Stimulated activated CD4-positive, alpha-beta T cell treated with anti-CD3 and anti-CD28 coated beads, Interleukin-12 subunit alpha, Interleukin-12 subunit beta, amount 100 ng/mL, for 48 hours (primary cell): ENCODE results near the gene BZW2.

Experiments
- DNase-seq, 3 donors: peaks; one replicate each; pipeline ENCODE4 v3.0.0-alpha.2; 2020; ENCODE audit warnings: low read depth in 2 of 3, low spot score in 1 of 3

The BZW2 gene

DNA sequence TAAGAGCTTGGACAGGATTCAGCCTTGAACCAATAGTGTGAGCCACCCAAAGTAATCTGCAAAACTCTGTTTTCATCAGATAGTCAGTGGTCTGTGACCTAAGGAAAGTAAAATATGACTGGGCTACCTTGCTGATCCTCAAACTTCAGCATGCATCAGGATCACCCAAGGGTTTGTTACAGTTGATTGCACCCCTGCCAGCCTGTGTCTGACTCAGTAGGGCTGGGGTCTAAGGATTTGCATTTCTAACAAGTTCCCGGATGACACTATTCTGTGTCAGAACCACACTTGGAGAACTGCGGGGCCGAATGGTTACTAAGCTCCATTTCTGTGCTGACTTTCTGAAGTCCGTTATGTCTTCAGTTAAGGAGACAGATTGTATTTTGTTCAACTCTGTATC, 66.9 kb downstream of the BZW2 start:
- DNase-seq = peak in 2 of 3 donors; percentile 3 to 26

DNA sequence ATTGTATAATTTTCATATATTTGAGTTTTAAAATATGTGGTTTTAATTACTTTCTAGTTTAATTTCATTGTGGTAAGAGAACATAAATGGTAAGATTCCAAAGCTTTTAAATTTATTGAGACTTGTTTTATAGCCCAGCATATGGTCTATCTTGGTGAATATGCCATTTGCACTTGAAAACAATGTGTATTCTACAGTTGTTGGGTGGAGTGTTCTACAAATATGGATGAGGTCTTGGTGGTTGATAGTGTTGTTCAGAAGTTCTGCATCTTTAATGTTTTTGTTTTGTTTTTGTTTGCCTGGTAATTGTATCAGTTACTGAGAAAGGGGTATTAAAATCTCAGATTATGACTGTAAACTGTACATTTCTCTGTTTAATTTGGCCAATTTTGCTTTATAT, 69.9 kb downstream of the BZW2 start:
- DNase-seq = no peak

DNA sequence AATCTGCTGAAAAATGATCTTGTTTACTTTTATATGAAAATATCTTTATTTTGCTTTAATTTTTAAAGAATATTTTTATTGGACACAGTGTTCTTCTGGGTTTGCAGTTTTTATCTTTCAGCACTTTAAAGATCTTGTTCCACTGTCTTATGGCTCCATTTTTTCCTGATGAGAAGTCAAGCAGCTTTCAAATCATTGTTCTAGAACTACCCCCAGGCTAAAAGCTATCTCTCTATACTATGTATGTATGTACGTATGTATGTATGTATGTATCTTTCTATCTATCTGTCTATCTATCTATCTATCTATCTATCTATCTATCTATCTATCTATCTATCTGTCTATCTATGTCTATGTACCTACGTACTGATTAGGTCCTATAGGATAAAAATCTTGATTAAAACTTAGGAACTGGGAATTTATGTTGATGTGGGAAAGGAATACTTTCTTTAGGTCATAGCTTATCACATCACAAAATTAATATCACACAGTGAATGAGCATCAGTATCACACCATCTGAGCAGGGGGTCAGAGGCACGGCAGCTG, 72.2 kb downstream of the BZW2 start:
- no peak for DNase-seq

DNA sequence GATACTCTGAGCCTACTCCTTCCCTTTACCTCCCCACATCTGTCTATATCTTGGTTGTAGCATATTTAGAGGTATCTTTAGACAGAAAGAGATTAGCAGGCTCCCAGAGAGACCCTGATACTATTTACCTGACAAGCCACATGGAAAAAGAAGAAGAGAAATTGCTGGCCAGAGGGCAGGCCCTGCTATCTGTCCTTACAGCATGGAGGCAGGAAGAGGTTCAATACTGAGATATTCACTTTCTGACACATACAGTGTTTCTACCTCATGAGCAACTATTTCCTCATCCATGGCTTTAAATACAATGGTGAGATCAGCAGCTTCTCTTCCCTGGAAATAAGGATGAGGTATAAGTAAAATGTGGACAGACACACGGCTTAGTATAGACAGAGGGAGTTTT, 73.7 kb downstream of the BZW2 start:
- DNase-seq = no peak

DNA sequence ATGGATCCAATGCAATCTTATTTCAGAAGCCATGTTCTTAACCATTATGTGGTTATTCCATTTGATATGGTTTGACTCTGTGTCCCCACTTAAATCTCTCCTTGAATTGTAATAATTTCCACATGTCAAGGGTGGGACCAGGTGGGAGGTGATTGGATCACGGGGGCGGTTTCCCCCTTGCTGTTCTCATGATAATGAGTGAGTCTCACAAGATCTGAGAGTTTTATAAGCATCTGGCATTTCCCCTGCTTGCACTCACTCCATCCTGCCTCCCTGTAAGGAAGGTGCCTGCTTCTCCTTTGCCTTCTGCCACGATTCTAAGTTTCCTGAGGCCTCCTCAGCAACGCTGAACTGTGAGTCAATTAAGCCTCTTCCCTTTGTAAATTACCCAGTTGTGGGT, 75.6 kb downstream of the BZW2 start:
- DNase-seq = peak in 2 of 3 donors; percentile 9 to 10

DNA sequence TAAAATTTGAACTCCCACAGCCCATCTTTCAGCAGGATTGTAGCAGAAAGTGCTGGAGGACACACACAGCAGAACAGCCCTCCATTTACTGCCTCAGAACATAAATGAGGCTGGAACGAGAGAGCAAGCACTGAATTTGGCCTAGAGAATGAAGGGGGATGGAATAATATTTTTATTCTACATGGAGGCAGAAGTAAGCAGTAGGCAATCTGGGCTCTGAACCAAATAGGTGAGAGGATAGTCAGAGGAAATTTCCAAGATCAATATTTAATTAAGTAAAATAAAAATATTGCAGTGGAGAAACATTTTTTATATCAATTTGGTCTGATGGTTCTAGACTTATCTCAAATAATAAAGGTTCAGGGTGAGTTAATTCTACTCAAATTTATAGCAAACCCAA, 78.4 kb downstream of the BZW2 start:
- no peak for DNase-seq

DNA sequence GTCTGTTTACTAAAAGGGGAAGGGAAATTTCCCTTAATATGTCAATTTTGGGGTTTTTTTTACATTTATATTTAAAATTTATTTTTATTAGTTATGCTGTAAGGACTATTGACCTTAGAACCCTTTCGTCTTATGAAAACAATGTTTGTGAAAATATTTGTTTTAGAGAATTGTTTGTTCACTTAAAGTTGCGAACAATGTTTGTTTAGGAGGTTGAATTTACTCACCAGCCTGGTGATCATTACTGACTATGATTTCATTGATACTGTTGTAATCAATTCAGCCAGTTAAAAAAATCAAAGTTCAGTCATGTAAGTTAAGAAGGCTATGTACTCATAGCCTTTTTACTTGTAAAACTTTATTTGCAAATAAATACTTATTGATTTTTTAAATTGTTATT, 80.2 kb downstream of the BZW2 start:
- no peak for DNase-seq

DNA sequence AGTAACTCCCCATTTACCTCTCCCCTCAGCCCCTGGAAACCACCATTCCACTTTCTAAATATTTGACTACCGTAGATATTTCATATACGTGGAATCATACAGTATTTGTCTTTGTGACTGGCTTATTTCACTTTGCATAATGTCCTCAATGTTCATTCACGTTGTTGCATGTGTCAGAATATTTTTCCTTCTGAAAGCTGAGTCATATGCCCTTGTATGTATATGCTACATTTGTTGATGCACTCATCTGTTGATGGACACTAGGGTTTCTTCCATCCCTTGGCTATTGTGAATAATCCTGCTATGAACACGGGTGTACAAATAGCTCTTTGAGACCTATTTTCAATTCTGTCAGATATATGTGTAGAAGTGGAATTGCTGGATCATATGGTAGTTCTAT, 81.8 kb downstream of the BZW2 start:
- DNase-seq = no peak

DNA sequence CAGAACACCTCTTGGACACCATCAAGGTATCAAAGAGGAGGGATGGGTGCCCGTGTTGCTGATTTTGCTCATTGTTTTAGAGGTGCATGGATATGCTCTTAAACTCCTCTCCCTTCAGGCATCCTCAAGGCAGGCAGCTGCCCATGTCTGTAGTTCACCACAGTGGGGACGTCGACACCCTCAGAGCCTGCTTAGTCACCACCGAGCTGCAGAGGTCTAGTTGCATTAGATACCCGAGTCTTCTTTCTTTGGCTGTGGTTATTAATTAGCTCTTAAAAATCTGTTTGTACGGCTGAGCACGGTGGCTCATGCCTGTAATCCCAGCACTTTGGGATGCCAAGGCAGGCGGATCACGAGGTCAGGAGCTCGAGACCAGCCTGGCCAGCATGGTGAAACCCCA, 82.8 kb downstream of the BZW2 start:
- DNase-seq = no peak

DNA sequence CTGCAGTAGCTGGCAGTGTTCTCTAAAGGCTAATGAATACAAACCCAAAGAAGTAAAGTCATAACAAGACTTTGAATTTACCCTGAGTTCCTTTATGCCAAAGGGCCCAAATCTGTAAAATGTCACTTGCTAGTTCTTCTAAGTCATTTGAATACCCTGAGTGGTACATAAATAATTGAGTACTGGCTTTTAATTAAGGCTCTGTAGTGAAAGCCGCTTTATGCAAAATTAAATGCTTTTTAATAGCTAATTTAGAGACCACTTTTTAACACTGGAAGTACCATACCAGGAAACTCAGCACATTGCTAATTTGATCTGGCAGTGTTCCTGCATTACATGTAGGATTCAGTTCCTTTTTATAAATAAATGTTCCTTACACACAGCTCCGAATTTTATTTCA, 83.6 kb downstream of the BZW2 start:
- no peak for DNase-seq

DNA sequence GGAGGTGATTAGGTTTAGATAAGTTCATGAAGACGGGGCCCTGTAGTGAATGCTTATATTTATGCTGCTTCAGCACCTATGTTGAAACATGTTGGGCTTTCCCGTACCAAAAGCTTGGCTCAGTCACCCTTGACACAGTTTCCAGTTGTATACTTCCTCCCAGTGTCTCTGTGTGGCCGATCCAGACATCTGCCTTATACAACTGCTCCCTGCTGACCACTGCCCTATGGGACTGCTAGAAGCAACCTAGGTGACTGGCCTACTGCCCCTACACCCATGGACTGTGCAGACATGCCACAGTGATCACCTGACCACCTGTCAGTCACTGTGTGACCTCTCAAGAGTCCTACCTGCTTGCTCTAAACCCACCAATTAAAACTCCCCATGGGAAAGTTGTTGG, 85.0 kb downstream of the BZW2 start:
- DNase-seq = no peak

DNA sequence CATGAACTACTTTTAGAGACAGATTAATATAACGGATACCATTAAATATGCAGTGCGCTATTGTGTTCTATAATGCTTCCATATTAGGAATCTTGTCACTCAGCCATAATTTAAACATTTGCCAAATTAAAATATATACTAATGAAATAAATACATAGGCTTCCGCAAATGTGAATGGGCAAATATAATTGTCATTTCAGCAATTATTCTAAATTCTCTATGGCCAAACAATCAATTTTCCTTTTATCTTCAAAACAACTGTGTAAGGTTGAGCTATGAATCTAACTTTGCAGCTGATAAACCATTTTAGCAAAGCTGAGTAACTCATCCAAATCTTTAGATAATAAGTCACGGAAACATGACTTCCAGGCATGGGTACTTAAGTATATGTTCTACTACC, 86.8 kb downstream of the BZW2 start:
- DNase-seq = no peak

DNA sequence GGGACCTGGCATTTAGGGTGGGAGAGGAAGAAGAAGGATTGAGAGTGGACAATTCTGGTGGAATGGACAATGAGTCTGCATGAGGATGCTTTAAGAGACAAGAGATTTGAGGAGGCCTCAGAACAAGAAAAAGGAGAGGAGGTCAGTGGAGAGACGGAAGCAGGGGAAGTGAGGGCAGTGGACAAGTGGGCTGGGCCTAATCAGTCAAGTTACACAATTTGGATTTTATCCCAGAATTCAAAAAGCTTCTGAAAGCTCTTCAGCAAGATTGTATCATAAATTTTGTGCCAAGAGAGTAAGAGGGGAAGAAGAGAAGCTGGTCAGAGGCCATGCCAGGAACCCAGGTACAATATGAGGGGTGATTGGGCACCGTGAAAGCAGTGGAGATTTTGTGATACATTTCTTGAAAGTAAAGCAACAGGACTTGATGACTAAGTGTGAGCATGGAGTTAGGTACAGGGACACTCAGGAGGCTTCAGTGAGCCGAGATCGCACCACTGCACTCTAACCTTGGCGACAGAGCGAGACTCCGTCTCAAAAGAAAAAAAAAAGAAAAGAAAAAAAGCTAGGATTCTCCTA, 88.3 kb downstream of the BZW2 start:
- DNase-seq = no peak

DNA sequence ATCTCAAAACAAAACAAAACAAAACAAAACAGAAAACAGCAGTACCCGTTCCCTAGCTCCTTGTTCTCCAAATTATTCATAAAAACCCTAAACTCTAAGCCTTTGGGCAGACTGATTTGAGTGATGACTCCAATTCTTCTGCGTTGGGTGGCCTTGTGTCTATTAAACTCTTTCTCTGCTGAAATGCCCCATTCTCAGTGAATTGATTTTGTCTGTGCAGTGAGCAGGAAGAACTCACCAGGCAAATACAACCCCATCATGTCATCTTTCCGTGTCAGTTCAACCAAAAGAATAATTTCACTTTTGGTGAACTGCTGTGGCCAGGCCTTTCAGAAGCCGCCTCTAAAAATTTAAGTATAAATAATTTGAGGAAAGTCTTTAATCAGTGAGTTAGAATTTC, 89.0 kb downstream of the BZW2 start:
- no peak for DNase-seq

DNA sequence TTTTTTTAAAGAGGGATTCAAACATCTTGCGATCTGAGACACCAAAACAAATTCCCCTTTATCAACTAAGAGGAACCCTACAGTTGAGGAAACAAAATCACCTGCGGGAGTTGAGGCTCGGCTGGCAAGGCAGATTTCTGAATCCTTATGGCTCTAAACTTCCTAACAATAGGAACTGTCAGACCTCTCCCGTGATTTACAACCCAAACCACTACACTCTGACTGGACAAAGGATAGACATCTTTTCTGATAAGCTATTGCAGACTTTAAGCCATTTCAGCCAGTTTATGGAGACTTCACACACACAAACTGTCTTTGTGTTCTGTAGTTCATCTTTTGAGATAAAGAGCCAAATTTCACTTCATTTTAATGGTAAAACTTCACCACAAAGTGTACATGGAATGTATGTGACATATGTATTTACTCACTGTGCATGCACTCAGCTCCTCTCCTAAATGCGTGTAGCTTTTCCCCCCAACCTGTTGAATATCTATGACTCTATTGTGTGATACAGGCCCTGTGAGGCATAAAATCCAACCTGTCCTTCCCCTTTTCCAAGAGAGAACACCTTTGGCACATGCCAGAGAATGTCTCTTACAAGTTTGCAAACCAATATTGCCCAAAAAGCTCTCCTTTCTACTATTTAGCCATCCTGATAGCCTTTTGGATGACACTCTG, 92.2 kb downstream of the BZW2 start:
- DNase-seq = no peak

DNA sequence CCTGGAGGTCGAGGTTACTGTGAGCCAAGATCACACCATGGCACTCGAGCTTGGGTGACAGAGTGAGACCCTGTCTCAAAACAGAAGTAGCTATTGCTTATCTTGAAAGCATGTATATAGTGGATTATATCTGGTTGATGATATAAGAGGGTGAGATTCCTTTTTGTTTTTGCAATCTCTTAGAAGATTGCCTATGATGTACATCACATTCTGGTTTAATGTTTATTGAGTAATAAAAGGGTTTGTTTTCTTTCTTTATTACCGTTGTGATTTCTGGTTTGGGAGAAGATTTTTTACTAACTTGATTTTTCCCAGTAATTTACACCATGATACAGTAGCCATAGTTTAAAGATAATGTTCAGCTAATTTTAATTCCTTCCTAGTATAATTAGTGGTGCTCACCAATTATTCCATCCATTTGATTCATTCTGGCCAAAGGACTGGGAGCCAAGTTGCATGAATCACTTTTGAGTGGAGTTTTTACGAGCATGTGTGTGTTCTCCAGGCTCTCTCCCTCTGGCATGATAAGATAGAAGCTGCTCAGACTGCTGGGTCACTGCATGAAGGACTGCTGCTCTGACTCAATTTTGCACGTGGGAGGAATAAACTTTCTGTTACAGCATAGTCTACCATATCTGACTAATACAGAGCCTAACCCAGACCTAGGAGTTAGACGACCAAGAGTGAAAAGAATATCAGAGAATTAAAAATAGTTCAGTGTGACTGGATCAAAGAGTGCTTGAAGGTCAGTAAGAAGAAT, 94.1 kb downstream of the BZW2 start:
- DNase-seq = no peak

DNA sequence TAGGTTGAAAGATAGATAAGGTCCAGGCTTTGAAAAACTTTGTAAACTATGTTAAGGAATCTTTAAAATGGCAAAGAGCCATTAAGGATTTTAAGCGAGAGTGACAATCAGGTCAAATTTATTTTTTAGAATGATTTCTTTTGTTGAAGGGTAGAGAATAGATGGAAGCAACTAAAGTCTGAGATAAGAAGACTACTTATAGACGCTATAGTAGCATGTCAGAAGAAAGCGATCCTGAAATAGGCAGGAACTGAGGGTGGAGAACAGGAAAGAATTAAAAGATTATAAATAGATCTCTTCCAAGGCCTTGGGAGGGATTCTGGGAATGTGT, 94.6 kb downstream of the BZW2 start:
- no peak for DNase-seq

DNA sequence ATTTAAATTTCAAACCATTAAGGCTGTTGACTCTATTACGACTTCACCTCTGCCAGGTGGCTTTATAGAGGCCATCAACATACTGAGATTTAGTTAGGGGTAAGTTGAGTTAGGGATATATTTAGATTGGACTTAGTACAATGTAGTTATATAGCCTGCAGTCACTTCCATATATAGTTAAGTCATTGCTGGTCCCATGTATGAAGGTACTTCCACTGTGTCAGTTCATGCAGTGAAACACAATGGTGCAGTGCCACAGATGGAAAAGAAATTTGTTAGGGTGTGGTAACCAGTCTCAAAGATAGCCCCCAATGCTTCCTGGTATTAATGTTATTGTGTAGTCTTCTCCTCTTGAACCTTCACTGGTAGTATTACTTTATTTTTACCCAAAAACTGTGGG, 95.0 kb downstream of the BZW2 start:
- DNase-seq = no peak

DNA sequence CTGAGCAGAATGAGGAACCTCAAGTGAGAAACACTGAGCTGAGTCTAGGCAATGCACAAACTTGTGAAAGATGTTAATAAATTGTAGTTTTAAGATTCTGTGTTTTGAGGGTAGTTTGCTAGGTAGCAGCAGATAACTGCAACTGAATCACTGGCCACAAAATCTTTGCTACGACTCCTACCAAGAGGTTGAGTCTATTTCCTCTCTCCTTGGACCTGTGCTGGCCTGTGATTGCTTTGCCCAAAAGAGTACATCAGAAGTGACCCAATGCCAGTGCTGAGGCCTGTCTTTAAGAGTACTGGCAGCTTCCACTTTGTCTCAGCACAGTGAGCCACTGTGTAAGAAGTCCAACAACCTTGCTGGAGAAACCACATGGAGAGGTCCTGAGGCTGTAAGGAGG, 95.7 kb downstream of the BZW2 start:
- no peak for DNase-seq

DNA sequence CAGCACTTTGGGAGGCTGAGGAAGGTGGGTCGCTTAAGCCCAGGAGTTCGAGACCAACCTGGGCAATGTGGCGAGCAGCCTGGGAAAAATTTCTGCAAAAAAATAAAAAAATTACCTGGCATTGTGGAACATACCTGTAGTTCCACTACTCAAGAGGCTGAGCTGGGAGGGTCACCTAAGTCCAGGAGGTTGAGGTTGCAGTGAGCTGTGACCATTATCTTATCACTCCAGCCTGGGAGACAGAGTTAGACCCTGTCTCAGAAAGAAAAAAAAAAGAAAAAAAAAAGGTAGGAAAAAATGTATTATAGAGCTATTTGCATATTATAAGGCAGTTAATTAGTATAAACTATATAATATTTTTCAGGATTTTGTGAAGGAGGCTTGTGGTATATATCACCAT, 96.6 kb downstream of the BZW2 start:
- DNase-seq = no peak

DNA sequence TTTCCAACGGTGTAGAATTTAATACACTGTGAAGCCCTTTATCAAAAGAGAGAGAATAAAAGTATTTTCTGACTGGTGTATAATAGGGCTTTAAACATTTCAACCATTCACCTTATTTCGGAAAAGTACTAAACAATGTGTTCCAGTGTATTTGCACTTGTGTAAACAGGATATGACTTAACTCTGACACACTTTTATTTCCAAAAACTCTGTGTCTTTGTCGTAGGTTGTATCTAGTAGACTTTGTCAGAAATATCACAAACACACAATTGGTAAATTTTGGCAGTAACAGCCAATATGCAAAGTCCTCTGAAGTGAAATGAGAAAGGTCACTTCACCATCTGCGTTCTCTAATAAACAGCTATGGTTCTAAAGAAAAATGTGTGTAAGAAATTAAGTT, 97.3 kb downstream of the BZW2 start:
- no peak for DNase-seq

DNA sequence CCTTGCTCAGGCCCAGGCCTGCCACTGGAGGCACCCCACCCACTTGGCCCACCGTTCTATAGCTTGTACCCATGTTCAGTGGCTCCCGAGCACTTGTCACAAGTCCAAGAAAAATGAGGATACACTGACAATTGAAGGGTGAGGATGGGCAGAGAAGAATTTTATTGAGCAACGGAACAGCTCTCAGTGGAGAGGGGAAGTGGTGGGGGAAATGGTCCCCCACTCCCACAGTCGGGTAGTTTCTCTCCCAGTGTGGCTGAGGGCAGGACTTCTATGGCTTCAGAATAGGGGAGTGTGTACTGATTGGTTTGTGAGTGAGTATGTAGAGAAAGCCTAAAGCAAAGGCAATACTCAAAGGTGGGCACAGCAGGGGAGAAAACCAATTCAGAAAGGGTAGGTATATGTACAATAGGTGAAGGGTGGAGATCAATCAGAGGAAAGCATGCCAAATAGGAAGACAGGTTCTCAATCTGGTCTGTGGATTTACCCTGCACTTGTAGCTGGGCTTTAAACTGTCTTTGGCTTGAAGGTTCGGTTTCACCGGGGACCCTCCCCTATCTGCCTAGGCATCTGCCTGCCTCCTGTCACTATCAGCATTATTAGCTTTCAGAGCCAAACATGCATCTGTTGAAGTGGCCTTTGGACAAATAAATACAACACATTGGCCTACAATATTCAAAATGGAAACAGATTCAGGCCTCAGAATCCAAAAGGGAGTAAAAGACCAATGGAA, 98.7 kb downstream of the BZW2 start:
- DNase-seq = no peak
